K562 (cell line): ENCODE data around the gene CDC27. TPM values are rescaled to one million over a fixed set of nuclear protein-coding genes. Genes with fewer than 3 reads are reported as not detected.
A peak's percentile ranks its signal among the peaks of the same experiment; 100 is the strongest.

Experiments
- ARHGAP35 ChIP-seq: fragments of 450-650 bp; IDR thresholded peaks from 2 replicates; pipeline ENCODE4 v1.6.1; 2018; ENCODE audit not compliant: partially characterized antibody
- CBFA2T2 ChIP-seq: fragments of 450-650 bp; conservative IDR thresholded peaks from 2 replicates; pipeline ENCODE4 v1.6.1; 2017; ENCODE audit warnings: mild to moderate bottlenecking
- CBFA2T3 ChIP-seq: fragments of 450-650 bp; IDR thresholded peaks from 2 replicates; pipeline ENCODE4 v1.6.1; 2017
- CREM ChIP-seq: IDR thresholded peaks from 2 replicates; pipeline ENCODE4 v1.6.1; 2014; ENCODE audit warnings: antibody characterized with exemption, low read depth
- CTBP1 ChIP-seq: fragments of 450-650 bp; IDR thresholded peaks from 2 replicates; pipeline ENCODE4 v1.6.1; 2016; ENCODE audit warnings: borderline replicate concordance
- DLX4 ChIP-seq: fragments of 250-450 bp; sonication (Bioruptor Pico); IDR thresholded peaks from 2 replicates; pipeline ENCODE4 v1.6.1; 2021; ENCODE audit warnings: mild to moderate bottlenecking
- ELF2 ChIP-seq: fragments of 250-450 bp; sonication (Bioruptor Pico); IDR thresholded peaks from 2 replicates; pipeline ENCODE4 v1.5.0; 2021; ENCODE audit warnings: mild to moderate bottlenecking
- ELF4 ChIP-seq: fragments of 450-650 bp; formaldehyde crosslinking; IDR thresholded peaks from 2 replicates; pipeline ENCODE4 v1.4.0; 2022; ENCODE audit warnings: missing genetic modification characterization
- EP300 ChIP-seq: IDR thresholded peaks from 2 replicates; pipeline ENCODE4 v1.6.1; 2012; ENCODE audit warnings: low read length, improper control_type of control experiment
- GABPB1 ChIP-seq: sonication (generic); formaldehyde crosslinking; IDR thresholded peaks from 2 replicates; pipeline ENCODE4 v1.8.0; 2022; ENCODE audit warnings: mild to moderate bottlenecking, missing genetic modification reagents
- HNRNPL ChIP-seq: fragments of 200-400 bp; formaldehyde crosslinking; IDR thresholded peaks from 2 replicates; pipeline ENCODE4 v1.6.1; 2017; ENCODE audit warnings: low read depth, mild to moderate bottlenecking, low read length
- KLF10 ChIP-seq: fragments of 250-450 bp; sonication (Bioruptor Pico); IDR thresholded peaks from 2 replicates; pipeline ENCODE4 v1.6.1; 2021; ENCODE audit warnings: matching md5 sums
- KLF6 ChIP-seq: fragments of 250-450 bp; sonication (Bioruptor Pico); IDR thresholded peaks from 2 replicates; pipeline ENCODE4 v1.4.0; 2020; ENCODE audit warnings: mild to moderate bottlenecking, moderate library complexity, borderline replicate concordance
- POLR2AphosphoS5 ChIP-seq: IDR thresholded peaks from 2 replicates; pipeline ENCODE4 v1.6.1; 2011; ENCODE audit warnings: mild to moderate bottlenecking, low read depth, low read length, moderate library complexity; ENCODE audit not compliant: control insufficient read depth, insufficient read depth
- PREB ChIP-seq: sonication (generic); formaldehyde crosslinking; IDR thresholded peaks from 2 replicates; pipeline ENCODE4 v1.8.1; 2023; ENCODE audit warnings: mild to moderate bottlenecking, missing genetic modification reagents
- RCOR1 ChIP-seq, 2 experiments: IDR thresholded peaks; 2 replicates each; pipeline ENCODE4 v1.6.1; 2012; ENCODE audit warnings: low read depth in 2 of 2, low read length in 2 of 2, borderline replicate concordance in 1 of 2, improper control_type of control experiment in 1 of 2
- RUNX1 ChIP-seq: sonication (generic); IDR thresholded peaks from 2 replicates; pipeline ENCODE4 v1.6.1; 2016; ENCODE audit warnings: antibody characterized with exemption, low read depth
- SFPQ ChIP-seq: fragments of 200-400 bp; formaldehyde crosslinking; IDR thresholded peaks from 2 replicates; pipeline ENCODE4 v1.6.1; 2017; ENCODE audit warnings: mild to moderate bottlenecking, low read depth, low read length, moderate library complexity
- SMARCE1 ChIP-seq: fragments of 450-650 bp; IDR thresholded peaks from 2 replicates; pipeline ENCODE4 v1.7.1; 2016; ENCODE audit warnings: mild to moderate bottlenecking
- TAL1 ChIP-seq: fragments of 450-650 bp; IDR thresholded peaks from 2 replicates; pipeline ENCODE4 v1.6.1; 2016; ENCODE audit warnings: mild to moderate bottlenecking
- TCF3 ChIP-seq: sonication (generic); formaldehyde crosslinking; IDR thresholded peaks from 2 replicates; pipeline ENCODE4 v1.4.0; 2020; ENCODE audit warnings: mild to moderate bottlenecking, missing genetic modification reagents
- ZBTB34 ChIP-seq: fragments of 250-450 bp; sonication (Bioruptor Pico); IDR thresholded peaks from 2 replicates; pipeline ENCODE4 v1.8.0; 2021; ENCODE audit warnings: mild to moderate bottlenecking, moderate library complexity
- ZNF280A ChIP-seq: fragments of 450-650 bp; IDR thresholded peaks from 2 replicates; pipeline ENCODE4 v1.6.1; 2018; ENCODE audit warnings: mild to moderate bottlenecking, low read depth; ENCODE audit not compliant: partially characterized antibody
- ZNF551 ChIP-seq: fragments of 250-450 bp; sonication (Bioruptor Pico); IDR thresholded peaks from 2 replicates; pipeline ENCODE4 v1.5.0; 2021; ENCODE audit warnings: mild to moderate bottlenecking, moderate library complexity
- ZNF766 ChIP-seq: fragments of 200-800 bp; sonication (Bioruptor generic); conservative IDR thresholded peaks from 2 replicates; pipeline ENCODE4 v1.6.1; 2016; ENCODE audit warnings: missing genetic modification characterization, missing compliant biosample characterization
- ZSCAN29 ChIP-seq: fragments of 450-650 bp; IDR thresholded peaks from 2 replicates; pipeline ENCODE4 v1.6.1; 2017
- polyA plus RNA-seq, 8 experiments: library from polyadenylated mRNA; depleted of rRNA in 4 of 8; stranded (reverse) in 5 of 8; unstranded in 3 of 8; fragments of >200 nt; fragmentation: Nextera tagmentation in 2 of 8; fragmentation: Illumina TruSeq in 1 of 8; extraction: Ambion mirVana in 2 of 8; extraction: Trizol in 1 of 8; gene quantifications; 2 replicates each; pipeline versions ENCODE4 v1.2.1 to v1.2.3, GENCODE V29; 2011 to 2014; ENCODE audit warnings: inconsistent platforms in 1 of 8, missing spikeins in 1 of 8
- total RNA-seq, 7 experiments: library from RNA; depleted of rRNA in 6 of 7; stranded (reverse); fragments of >200 nt in 6 of 7; fragmentation: Illumina TruSeq in 2 of 7; extraction: Trizol in 2 of 7; gene quantifications; 2 replicates each; pipeline versions ENCODE4 v1.2.1 to v1.2.3, GENCODE V29; 2011 to 2021; ENCODE audit warnings: low replicate concordance in 1 of 7

The CDC27 gene
- total and polyA plus RNA-seq, 9 of the 15 experiments (the other 6 are each of a cell fraction or from before 2014, with no cell fraction given): 28.6 to 155 (median 94.1) TPM

GRCh38 chr17:47197821-47198220 lies 8.7 kb upstream of the CDC27 start (continued):
- no peak for TF ChIP-seq ZBTB34 (CRISPR knock-in tag)
- TF ChIP-seq RCOR1 (IDR thresholded peaks at IDR 0.05; ENCODE audit: borderline replicate concordance in 1 of 2, low read depth in 2 of 2, low read length in 2 of 2): peak in 1 of 2 experiments; percentile 49; a peak in 1 of 4 replicates
- TF ChIP-seq RUNX1: no peak
- TF ChIP-seq TAL1: peak; percentile 86
- peak; percentile 88 for TF ChIP-seq TCF3
- TF ChIP-seq PREB (CRISPR knock-in tag): no peak
- peak; percentile 96 for TF ChIP-seq CBFA2T3
- TF ChIP-seq CTBP1: no peak
- TF ChIP-seq GABPB1 (CRISPR knock-in tag): 0 out of 2 replicates have a peak, but pooled peaks have one; percentile 23
- no peak for TF ChIP-seq ELF2 (CRISPR knock-in tag)
- TF ChIP-seq SMARCE1: peak; percentile 52; the same call in 1 of the 2 replicates
- TF ChIP-seq KLF10 (CRISPR knock-in tag): no peak
- TF ChIP-seq ELF4 (CRISPR knock-in tag): no peak
- peak; percentile 68; the same call in 1 of the 2 replicates for TF ChIP-seq EP300
- TF ChIP-seq ZNF280A: no peak
- no peak for TF ChIP-seq KLF6 (CRISPR knock-in tag)
- TF ChIP-seq ZNF766 (CRISPR knock-in tag): 0 out of 2 replicates have a peak, but pooled peaks have one; percentile 31
- TF ChIP-seq POLR2AphosphoS5: peak; percentile 91
- no peak for TF ChIP-seq SFPQ
- TF ChIP-seq CREM: peak; percentile 76
- TF ChIP-seq CBFA2T2: peak; percentile 94
- TF ChIP-seq ZSCAN29: no peak
- TF ChIP-seq HNRNPL: no peak
- TF ChIP-seq DLX4 (CRISPR knock-in tag): no peak
- no peak for TF ChIP-seq ARHGAP35
- no peak for TF ChIP-seq ZNF551
